ENCODE results near the gene AFP. TPM values are rescaled to one million over a fixed set of nuclear protein-coding genes. Genes with fewer than 3 reads are reported as not detected.

The AFP gene
- total and polyA plus RNA-seq, 4 experiments from 2014 or later = not detected

GRCh38 chr4:73431813-73432168, 4.2 kb upstream of the AFP start:
- Mint-ChIP-seq H3K4me1 (no peaks in the 10 kb centered on the region), H3K27me3 (peaks cover 0 to 1% of the 10 kb centered on the region in 2 donors), H3K4me3 (no peak overlapping the region), H3K36me3 (no peaks in the 10 kb centered on the region), H3K9me3 (no peaks in the 10 kb centered on the region), H3K27ac (no peak overlapping the region)
- Histone ChIP-seq H3K9me3 (ENCODE audit: control insufficient read depth in 1 of 2, low read length in 2 of 2) (no peaks in the 10 kb centered on the region), H3K36me3 (ENCODE audit: insufficient read depth, low read length) (no peaks in the 10 kb centered on the region), H3K27ac (ENCODE audit: low read depth, low read length) (no peak overlapping the region), H3K4me1 (ENCODE audit: insufficient read depth, low read length) (no peaks in the 10 kb centered on the region), H3K4me3 (ENCODE audit: low read length in 2 of 2) (no peak overlapping the region), H3K27me3 (ENCODE audit: insufficient read depth, low read length) (peaks cover 5% of the 10 kb centered on the region)
- ChIA-PET POLR2A (ENCODE audit: partially characterized antibody) (no interaction called here), CTCF (ENCODE audit: partially characterized antibody) (no interaction called here)
- DNase-seq = no peak
- intact Hi-C loops (cut with micrococcal nuclease) = no loop called here

- no peaks in the 10 kb centered on the region for H3K36me3 ChIP-seq (ENCODE audit: insufficient read depth, low read length)
- Mint-ChIP-seq H3K36me3 (no peaks in the 10 kb centered on the region), H3K4me3 (no peak overlapping the region), H3K9me3 (no peaks in the 10 kb centered on the region), H3K27me3 (peaks cover 1 to 2% of the 10 kb centered on the region in 2 donors), H3K27ac (no peak overlapping the region), H3K4me1 (no peaks in the 10 kb centered on the region)
- no peaks in the 10 kb centered on the region for H3K9me3 ChIP-seq (ENCODE audit: control insufficient read depth in 1 of 2, low read length in 2 of 2)
- ChIA-PET POLR2A (ENCODE audit: partially characterized antibody) (no interaction called here), CTCF (ENCODE audit: partially characterized antibody) (interaction anchor here (0.6 kb wide), 1 partner anchor 393 kb away, joined by 3 read pairs; no protein-coding TSS in a partner anchor)
- intact Hi-C loops (cut with micrococcal nuclease) = no loop called here
- H3K4me1 ChIP-seq (ENCODE audit: insufficient read depth, low read length) = no peaks in the 10 kb centered on the region
- H3K27ac ChIP-seq (ENCODE audit: low read depth, low read length) = no peak overlapping the region
- peaks cover 5% of the 10 kb centered on the region for H3K27me3 ChIP-seq (ENCODE audit: insufficient read depth, low read length)
- no peak overlapping the region for H3K4me3 ChIP-seq (ENCODE audit: low read length in 2 of 2)
- DNase-seq = no peak
Measured at GRCh38 chr4:73432169-73433000, 3.6 kb upstream of the AFP start.

- ChIA-PET POLR2A (ENCODE audit: partially characterized antibody) (no interaction called here), CTCF (ENCODE audit: partially characterized antibody) (interaction anchor here (0.6 kb wide), 1 partner anchor 394 kb away, joined by 3 read pairs; no protein-coding TSS in a partner anchor)
- no peak overlapping the region for H3K4me3 ChIP-seq (ENCODE audit: low read length in 2 of 2)
- Mint-ChIP-seq H3K27me3 (peaks cover 1 to 2% of the 10 kb centered on the region in 2 donors), H3K9me3 (no peaks in the 10 kb centered on the region), H3K4me3 (no peak overlapping the region), H3K36me3 (no peaks in the 10 kb centered on the region), H3K27ac (no peak overlapping the region), H3K4me1 (no peaks in the 10 kb centered on the region)
- no peak for DNase-seq
- H3K9me3 ChIP-seq (ENCODE audit: control insufficient read depth in 1 of 2, low read length in 2 of 2) = no peaks in the 10 kb centered on the region
- H3K27ac ChIP-seq (ENCODE audit: low read depth, low read length) = no peak overlapping the region
- intact Hi-C loops (cut with micrococcal nuclease) = no loop called here
- H3K4me1 ChIP-seq (ENCODE audit: insufficient read depth, low read length) = no peaks in the 10 kb centered on the region
- peaks cover 5% of the 10 kb centered on the region for H3K27me3 ChIP-seq (ENCODE audit: insufficient read depth, low read length)
- H3K36me3 ChIP-seq (ENCODE audit: insufficient read depth, low read length) = no peaks in the 10 kb centered on the region
Measured at GRCh38 chr4:73433140-73433539, 2.9 kb upstream of the AFP start.

- intact Hi-C loops (cut with micrococcal nuclease) = no loop called here
- Histone ChIP-seq H3K27ac (ENCODE audit: low read depth, low read length) (no peak overlapping the region), H3K4me3 (ENCODE audit: low read length in 2 of 2) (no peak overlapping the region), H3K4me1 (ENCODE audit: insufficient read depth, low read length) (no peaks in the 10 kb centered on the region), H3K27me3 (ENCODE audit: insufficient read depth, low read length) (peaks cover 5% of the 10 kb centered on the region), H3K36me3 (ENCODE audit: insufficient read depth, low read length) (no peaks in the 10 kb centered on the region), H3K9me3 (ENCODE audit: control insufficient read depth in 1 of 2, low read length in 2 of 2) (no peaks in the 10 kb centered on the region)
- H3K9me3 Mint-ChIP-seq = no peaks in the 10 kb centered on the region
- peaks cover 1 to 2% of the 10 kb centered on the region in 2 donors for H3K27me3 Mint-ChIP-seq
- ChIA-PET POLR2A (ENCODE audit: partially characterized antibody) (no interaction called here), CTCF (ENCODE audit: partially characterized antibody) (no interaction called here)
- H3K27ac Mint-ChIP-seq = no peak overlapping the region
- no peak overlapping the region for H3K4me3 Mint-ChIP-seq
- H3K4me1 Mint-ChIP-seq = no peaks in the 10 kb centered on the region
- DNase-seq = no peak
- no peaks in the 10 kb centered on the region for H3K36me3 Mint-ChIP-seq
Measured at GRCh38 chr4:73434311-73434710, 1.7 kb upstream of the AFP start.

GRCh38 chr4:73436674-73437557, 895 bp downstream of the AFP start:
- no peaks in the 10 kb centered on the region for H3K36me3 Mint-ChIP-seq
- POLR2A ChIA-PET (ENCODE audit: partially characterized antibody) = no interaction called here

GRCh38 chr4:73437558-73437956, 1.5 kb downstream of the AFP start:
- ChIA-PET CTCF (ENCODE audit: partially characterized antibody) (interaction anchor here (1.4 kb wide), 1 partner anchor 9 kb away, joined by 3 read pairs; no protein-coding TSS in a partner anchor), POLR2A (ENCODE audit: partially characterized antibody) (no interaction called here)
- H3K4me3 ChIP-seq (ENCODE audit: low read length in 2 of 2) = no peak overlapping the region
- Mint-ChIP-seq H3K27me3 (peaks cover 2 to 3% of the 10 kb centered on the region in 2 donors), H3K4me1 (no peaks in the 10 kb centered on the region), H3K36me3 (no peaks in the 10 kb centered on the region), H3K27ac (no peak overlapping the region), H3K4me3 (no peak overlapping the region), H3K9me3 (no peaks in the 10 kb centered on the region)
- peaks cover 5% of the 10 kb centered on the region for H3K27me3 ChIP-seq (ENCODE audit: insufficient read depth, low read length)
- H3K27ac ChIP-seq (ENCODE audit: low read depth, low read length) = no peak overlapping the region
- H3K4me1 ChIP-seq (ENCODE audit: insufficient read depth, low read length) = no peaks in the 10 kb centered on the region
- no peaks in the 10 kb centered on the region for H3K9me3 ChIP-seq (ENCODE audit: control insufficient read depth in 1 of 2, low read length in 2 of 2)
- H3K36me3 ChIP-seq (ENCODE audit: insufficient read depth, low read length) = no peaks in the 10 kb centered on the region
- no peak for DNase-seq
- intact Hi-C loops (cut with micrococcal nuclease) = no loop called here

More at GRCh38 chr4:73436674-73437557, 895 bp downstream of the AFP start:
- Histone ChIP-seq H3K36me3 (ENCODE audit: insufficient read depth, low read length) (no peaks in the 10 kb centered on the region), H3K27me3 (ENCODE audit: insufficient read depth, low read length) (peaks cover 5% of the 10 kb centered on the region), H3K9me3 (ENCODE audit: control insufficient read depth in 1 of 2, low read length in 2 of 2) (no peaks in the 10 kb centered on the region), H3K4me1 (ENCODE audit: insufficient read depth, low read length) (no peaks in the 10 kb centered on the region), H3K27ac (ENCODE audit: low read depth, low read length) (no peak overlapping the region), H3K4me3 (ENCODE audit: low read length in 2 of 2) (no peak overlapping the region)
- H3K9me3 Mint-ChIP-seq = no peaks in the 10 kb centered on the region
- CTCF ChIA-PET (ENCODE audit: partially characterized antibody) = interaction anchor here (0.8 kb wide), 1 partner anchor 9 kb away, joined by 3 read pairs; no protein-coding TSS in a partner anchor
- no peak overlapping the region for H3K27ac Mint-ChIP-seq
- H3K27me3 Mint-ChIP-seq = peaks cover 2 to 3% of the 10 kb centered on the region in 2 donors
- no peak overlapping the region for H3K4me3 Mint-ChIP-seq
- DNase-seq = no peak
- intact Hi-C loops (cut with micrococcal nuclease) = no loop called here
- no peaks in the 10 kb centered on the region for H3K4me1 Mint-ChIP-seq

GRCh38 chr4:73438048-73438447, 2.0 kb downstream of the AFP start:
- Histone ChIP-seq H3K4me1 (ENCODE audit: insufficient read depth, low read length) (no peaks in the 10 kb centered on the region), H3K27me3 (ENCODE audit: insufficient read depth, low read length) (peaks cover 5% of the 10 kb centered on the region), H3K4me3 (ENCODE audit: low read length in 2 of 2) (no peak overlapping the region), H3K36me3 (ENCODE audit: insufficient read depth, low read length) (no peaks in the 10 kb centered on the region), H3K9me3 (ENCODE audit: control insufficient read depth in 1 of 2, low read length in 2 of 2) (no peaks in the 10 kb centered on the region), H3K27ac (ENCODE audit: low read depth, low read length) (no peak overlapping the region)
- CTCF ChIA-PET (ENCODE audit: partially characterized antibody) = interaction anchor here (1.1 to 1.4 kb wide), 2 partner anchors 9 to 13 kb away, joined by 3 read pairs; no protein-coding TSS in a partner anchor
- DNase-seq = no peak
- intact Hi-C loops (cut with micrococcal nuclease) = no loop called here
- no peak overlapping the region for H3K4me3 Mint-ChIP-seq
- no peaks in the 10 kb centered on the region for H3K9me3 Mint-ChIP-seq
- H3K36me3 Mint-ChIP-seq = no peaks in the 10 kb centered on the region
- peaks cover 2 to 3% of the 10 kb centered on the region in 2 donors for H3K27me3 Mint-ChIP-seq
- POLR2A ChIA-PET (ENCODE audit: partially characterized antibody) = no interaction called here
- H3K27ac Mint-ChIP-seq = no peak overlapping the region
- no peaks in the 10 kb centered on the region for H3K4me1 Mint-ChIP-seq
